ENCODE results near the gene TUSC2. TPM values are rescaled to one million over a fixed set of nuclear protein-coding genes. Genes with fewer than 3 reads are reported as not detected.

The TUSC2 gene
- total and polyA plus RNA-seq, 2 of the 13 experiments (the other 11 are each of a cell fraction or from before 2014, with no cell fraction given), result 36.7 to 39.1 TPM

DNA sequence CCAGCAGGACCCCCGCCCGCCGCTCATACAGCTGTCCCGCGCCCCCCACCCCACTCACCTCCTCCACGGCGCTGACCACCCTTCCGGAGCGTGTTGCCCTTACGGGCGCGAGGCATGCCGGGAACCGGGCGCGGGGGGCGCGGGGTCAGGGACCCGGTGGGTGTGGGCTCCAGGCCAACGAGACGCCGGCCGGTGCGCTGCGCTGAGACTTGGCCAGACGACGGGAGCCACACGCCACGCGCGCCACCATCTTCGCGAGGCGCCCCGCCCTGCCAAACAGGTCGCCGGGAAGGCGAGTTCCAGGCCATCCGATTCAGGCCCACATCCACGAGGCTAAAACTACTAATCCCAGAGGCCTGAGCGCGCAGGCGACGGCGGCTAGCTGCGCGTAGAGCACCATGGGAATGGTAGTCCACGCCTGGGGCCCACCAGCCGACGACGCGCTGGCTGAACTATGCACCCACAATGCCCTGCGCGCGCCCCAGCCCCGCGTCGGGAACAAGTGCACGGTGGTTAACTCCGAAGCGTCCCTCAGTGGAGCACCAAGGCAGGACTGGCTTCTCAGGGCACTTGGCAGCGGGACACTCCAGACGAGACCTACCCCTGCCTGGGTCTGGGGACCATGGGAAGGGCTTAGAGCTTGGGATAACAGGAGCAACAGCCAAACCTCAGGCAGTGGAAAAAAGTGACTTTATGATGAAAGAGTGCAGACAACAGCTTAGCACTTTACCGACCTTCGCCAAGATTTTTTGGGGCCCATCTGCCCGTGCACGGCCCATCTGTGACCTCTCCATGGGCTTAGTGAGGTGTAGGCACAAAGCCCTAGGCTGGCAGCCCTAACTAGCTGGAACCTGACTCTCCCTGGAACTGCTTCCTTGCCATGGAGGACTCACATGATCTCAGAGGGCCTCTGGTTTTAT lies 35.6 kb downstream of the TUSC2 start, which contains the start of gene IFRD2 (continued):
- TF ChIP-seq MATR3 (CRISPR knock-in tag; IDR thresholded peaks at IDR 0.05) (no peak), YEATS2 (CRISPR knock-in tag; IDR thresholded peaks at IDR 0.05; ENCODE audit: borderline replicate concordance) (peak; percentile 83; the same call in 1 of the 2 replicates), ZNF816 (CRISPR knock-in tag; IDR thresholded peaks at IDR 0.05; ENCODE audit: borderline replicate concordance) (peak; percentile 4; the same call in 1 of the 2 replicates), FOXO1 (CRISPR knock-in tag; IDR thresholded peaks at IDR 0.05) (peak; percentile 58; the same call in 1 of the 2 replicates), NCOA1 (CRISPR knock-in tag; IDR thresholded peaks at IDR 0.05) (no peak), FOSL1 (CRISPR knock-in tag; IDR thresholded peaks at IDR 0.05; ENCODE audit: borderline replicate concordance) (no peak), ZNF564 (CRISPR knock-in tag; IDR thresholded peaks at IDR 0.05) (peak; percentile 87), TARDBP (CRISPR knock-in tag; IDR thresholded peaks at IDR 0.05) (peak; percentile 83), RBFOX2 (IDR thresholded peaks at IDR 0.05; ENCODE audit: low read depth, low read length) (peak; percentile 89), ZSCAN20 (CRISPR knock-in tag; IDR thresholded peaks at IDR 0.05; ENCODE audit: borderline replicate concordance) (0 out of 2 replicates have a peak, but pooled peaks have one; percentile 62), SETDB1 (CRISPR knock-in tag; IDR thresholded peaks at IDR 0.05; ENCODE audit: borderline replicate concordance) (no peak), HNRNPK (IDR thresholded peaks at IDR 0.05; ENCODE audit: low read depth, low read length, poor library complexity, severe bottlenecking) (peak; percentile 48), ZNF432 (CRISPR knock-in tag; IDR thresholded peaks at IDR 0.05; ENCODE audit: borderline replicate concordance) (no peak), TCF7L2 (IDR thresholded peaks at IDR 0.05; ENCODE audit: low read depth, low read length) (no peak), ZNF614 (CRISPR knock-in tag; IDR thresholded peaks at IDR 0.05; ENCODE audit: borderline replicate concordance) (no peak; the same call in 1 of the 2 replicates), TOPORS (CRISPR knock-in tag; IDR thresholded peaks at IDR 0.05) (peak; percentile 12; the same call in 1 of the 2 replicates), KDM5A (IDR thresholded peaks at IDR 0.05; ENCODE audit: borderline replicate concordance, low read length) (peak; percentile 30; the same call in 1 of the 2 replicates), ZNF724P (CRISPR knock-in tag; IDR thresholded peaks at IDR 0.05; ENCODE audit: borderline replicate concordance) (no peak)
- TF ChIP-seq, protein P1, sequence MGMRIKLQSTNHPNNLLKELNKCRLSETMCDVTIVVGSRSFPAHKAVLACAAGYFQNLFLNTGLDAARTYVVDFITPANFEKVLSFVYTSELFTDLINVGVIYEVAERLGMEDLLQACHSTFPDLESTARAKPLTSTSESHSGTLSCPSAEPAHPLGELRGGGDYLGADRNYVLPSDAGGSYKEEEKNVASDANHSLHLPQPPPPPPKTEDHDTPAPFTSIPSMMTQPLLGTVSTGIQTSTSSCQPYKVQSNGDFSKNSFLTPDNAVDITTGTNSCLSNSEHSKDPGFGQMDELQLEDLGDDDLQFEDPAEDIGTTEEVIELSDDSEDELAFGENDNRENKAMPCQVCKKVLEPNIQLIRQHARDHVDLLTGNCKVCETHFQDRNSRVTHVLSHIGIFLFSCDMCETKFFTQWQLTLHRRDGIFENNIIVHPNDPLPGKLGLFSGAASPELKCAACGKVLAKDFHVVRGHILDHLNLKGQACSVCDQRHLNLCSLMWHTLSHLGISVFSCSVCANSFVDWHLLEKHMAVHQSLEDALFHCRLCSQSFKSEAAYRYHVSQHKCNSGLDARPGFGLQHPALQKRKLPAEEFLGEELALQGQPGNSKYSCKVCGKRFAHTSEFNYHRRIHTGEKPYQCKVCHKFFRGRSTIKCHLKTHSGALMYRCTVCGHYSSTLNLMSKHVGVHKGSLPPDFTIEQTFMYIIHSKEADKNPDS (CRISPR knock-in tag; IDR thresholded peaks at IDR 0.05), result no peak
- TF ChIP-seq, protein P2, sequence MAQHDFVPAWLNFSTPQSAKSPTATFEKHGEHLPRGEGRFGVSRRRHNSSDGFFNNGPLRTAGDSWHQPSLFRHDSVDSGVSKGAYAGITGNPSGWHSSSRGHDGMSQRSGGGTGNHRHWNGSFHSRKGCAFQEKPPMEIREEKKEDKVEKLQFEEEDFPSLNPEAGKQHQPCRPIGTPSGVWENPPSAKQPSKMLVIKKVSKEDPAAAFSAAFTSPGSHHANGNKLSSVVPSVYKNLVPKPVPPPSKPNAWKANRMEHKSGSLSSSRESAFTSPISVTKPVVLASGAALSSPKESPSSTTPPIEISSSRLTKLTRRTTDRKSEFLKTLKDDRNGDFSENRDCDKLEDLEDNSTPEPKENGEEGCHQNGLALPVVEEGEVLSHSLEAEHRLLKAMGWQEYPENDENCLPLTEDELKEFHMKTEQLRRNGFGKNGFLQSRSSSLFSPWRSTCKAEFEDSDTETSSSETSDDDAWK (CRISPR knock-in tag; IDR thresholded peaks at IDR 0.05), result no peak
- TF ChIP-seq, protein P3, sequence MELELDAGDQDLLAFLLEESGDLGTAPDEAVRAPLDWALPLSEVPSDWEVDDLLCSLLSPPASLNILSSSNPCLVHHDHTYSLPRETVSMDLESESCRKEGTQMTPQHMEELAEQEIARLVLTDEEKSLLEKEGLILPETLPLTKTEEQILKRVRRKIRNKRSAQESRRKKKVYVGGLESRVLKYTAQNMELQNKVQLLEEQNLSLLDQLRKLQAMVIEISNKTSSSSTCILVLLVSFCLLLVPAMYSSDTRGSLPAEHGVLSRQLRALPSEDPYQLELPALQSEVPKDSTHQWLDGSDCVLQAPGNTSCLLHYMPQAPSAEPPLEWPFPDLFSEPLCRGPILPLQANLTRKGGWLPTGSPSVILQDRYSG (CRISPR knock-in tag; IDR thresholded peaks at IDR 0.05), result no peak
- TF ChIP-seq, protein P4, sequence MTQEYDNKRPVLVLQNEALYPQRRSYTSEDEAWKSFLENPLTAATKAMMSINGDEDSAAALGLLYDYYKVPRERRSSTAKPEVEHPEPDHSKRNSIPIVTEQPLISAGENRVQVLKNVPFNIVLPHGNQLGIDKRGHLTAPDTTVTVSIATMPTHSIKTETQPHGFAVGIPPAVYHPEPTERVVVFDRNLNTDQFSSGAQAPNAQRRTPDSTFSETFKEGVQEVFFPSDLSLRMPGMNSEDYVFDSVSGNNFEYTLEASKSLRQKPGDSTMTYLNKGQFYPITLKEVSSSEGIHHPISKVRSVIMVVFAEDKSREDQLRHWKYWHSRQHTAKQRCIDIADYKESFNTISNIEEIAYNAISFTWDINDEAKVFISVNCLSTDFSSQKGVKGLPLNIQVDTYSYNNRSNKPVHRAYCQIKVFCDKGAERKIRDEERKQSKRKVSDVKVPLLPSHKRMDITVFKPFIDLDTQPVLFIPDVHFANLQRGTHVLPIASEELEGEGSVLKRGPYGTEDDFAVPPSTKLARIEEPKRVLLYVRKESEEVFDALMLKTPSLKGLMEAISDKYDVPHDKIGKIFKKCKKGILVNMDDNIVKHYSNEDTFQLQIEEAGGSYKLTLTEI (CRISPR knock-in tag; conservative IDR thresholded peaks at IDR 0.05), result no peak

Data from HepG2 (cell line).